ENCODE measurements around the gene WIPF2. TPM values are rescaled to one million over a fixed set of nuclear protein-coding genes. Genes with fewer than 3 reads are reported as not detected.

The WIPF2 gene
- total RNA-seq, 1 experiment from 2014 or later = 6.0 TPM

GRCh38 chr17:40286473-40286872 is 67.4 kb downstream of the WIPF2 start:
- Histone ChIP-seq H3K9ac (ENCODE audit: low read length) (no peak overlapping the region), H3K27me3 (ENCODE audit: low read length) (no peaks in the 10 kb centered on the region), H3K9me2 (replicated peaks; ENCODE audit: low read length) (no peaks in the 10 kb centered on the region), H3K79me2 (ENCODE audit: low read length) (peaks cover 35% of the 10 kb centered on the region), H3K36me3 (ENCODE audit: low read depth, low read length) (peaks cover 20% of the 10 kb centered on the region), H2AFZ (ENCODE audit: low read length) (no peak overlapping the region), H3F3A (ENCODE audit: low read length, unreplicated experiment) (peaks cover 10% of the 10 kb centered on the region), H3K4me1 (ENCODE audit: insufficient read depth, low read length) (peaks cover 39% of the 10 kb centered on the region), H4K20me1 (ENCODE audit: low read length) (peaks cover 14% of the 10 kb centered on the region), H3K9me3 (ENCODE audit: low read length) (no peaks in the 10 kb centered on the region), H3K4me2 (ENCODE audit: low read length) (no peak overlapping the region), H3K4me3 (ENCODE audit: low read length) (no peak overlapping the region), H3K27ac (ENCODE audit: low read length) (no peak overlapping the region)
- CTCF ChIA-PET = no interaction called here
- DNase-seq (no peak), ATAC-seq (no peak)
- intact Hi-C loops (cut with micrococcal nuclease) = no loop called here
- BruUV-seq (replicated peaks) = no TSS peak
- TF ChIP-seq EZH2phosphoT487 (IDR thresholded peaks at IDR 0.05; ENCODE audit: borderline replicate concordance, low read length) (no peak), EZH2 (IDR thresholded peaks at IDR 0.05; ENCODE audit: low read length, unreplicated experiment) (no peak), CTCF (conservative IDR thresholded peaks at IDR 0.05; ENCODE audit: low read depth, low read length) (no peak)
- POLR2A ChIA-PET (ENCODE audit: unreplicated experiment) = no interaction called here

GRCh38 chr17:40287159-40287493 is 68.0 kb downstream of the WIPF2 start:
- peaks cover 35% of the 10 kb centered on the region for H3K79me2 ChIP-seq (ENCODE audit: low read length)
- H3K36me3 ChIP-seq (ENCODE audit: low read depth, low read length) = peaks cover 24% of the 10 kb centered on the region
- CTCF ChIA-PET = no interaction called here
- H3K4me1 ChIP-seq (ENCODE audit: insufficient read depth, low read length) = peaks cover 39% of the 10 kb centered on the region
- no peak overlapping the region for H3K27ac ChIP-seq (ENCODE audit: low read length)
- no TSS peak for BruUV-seq (replicated peaks)
- TF ChIP-seq EZH2phosphoT487 (IDR thresholded peaks at IDR 0.05; ENCODE audit: borderline replicate concordance, low read length) (no peak), CTCF (conservative IDR thresholded peaks at IDR 0.05; ENCODE audit: low read depth, low read length) (no peak), EZH2 (IDR thresholded peaks at IDR 0.05; ENCODE audit: low read length, unreplicated experiment) (no peak)
- DNase-seq (no peak), ATAC-seq (no peak)
- intact Hi-C loops (cut with micrococcal nuclease) = no loop called here
- H3F3A ChIP-seq (ENCODE audit: low read length, unreplicated experiment) = peaks cover 10% of the 10 kb centered on the region
- H3K4me3 ChIP-seq (ENCODE audit: low read length) = 0 out of 2 replicates have a peak overlapping the region, but pooled peaks have one; percentile 26
- H3K9ac ChIP-seq (ENCODE audit: low read length) = no peak overlapping the region
- H3K9me3 ChIP-seq (ENCODE audit: low read length) = no peaks in the 10 kb centered on the region
- peaks cover 14% of the 10 kb centered on the region for H4K20me1 ChIP-seq (ENCODE audit: low read length)
- H3K27me3 ChIP-seq (ENCODE audit: low read length) = no peaks in the 10 kb centered on the region
- H2AFZ ChIP-seq (ENCODE audit: low read length) = no peak overlapping the region
- peak overlapping the region; percentile 57 for H3K4me2 ChIP-seq (ENCODE audit: low read length)
- POLR2A ChIA-PET (ENCODE audit: unreplicated experiment) = no interaction called here
- no peaks in the 10 kb centered on the region for H3K9me2 ChIP-seq (replicated peaks; ENCODE audit: low read length)

- DNase-seq = peak; percentile 97
- Histone ChIP-seq H3K9ac (ENCODE audit: low read length) (peak within 1 kb of the TSS; percentile 98), H3K36me3 (ENCODE audit: low read depth, low read length) (peaks cover 24% of the 10 kb centered on the region), H3K9me2 (replicated peaks; ENCODE audit: low read length) (no peaks in the 10 kb centered on the region), H3K4me3 (ENCODE audit: low read length) (peak within 1 kb of the TSS; percentile 94), H4K20me1 (ENCODE audit: low read length) (peaks cover 14% of the 10 kb centered on the region), H2AFZ (ENCODE audit: low read length) (peak within 1 kb of the TSS; percentile 31), H3K27me3 (ENCODE audit: low read length) (no peaks in the 10 kb centered on the region), H3K9me3 (ENCODE audit: low read length) (no peaks in the 10 kb centered on the region), H3K79me2 (ENCODE audit: low read length) (peaks cover 35% of the 10 kb centered on the region), H3K27ac (ENCODE audit: low read length) (peak within 1 kb of the TSS; percentile 57), H3K4me2 (ENCODE audit: low read length) (peak within 1 kb of the TSS; percentile 86), H3K4me1 (ENCODE audit: insufficient read depth, low read length) (peaks cover 35% of the 10 kb centered on the region), H3F3A (ENCODE audit: low read length, unreplicated experiment) (peaks cover 10% of the 10 kb centered on the region)
- ChIA-PET POLR2A (ENCODE audit: unreplicated experiment) (no interaction called here), CTCF (no interaction called here)
- BruUV-seq (replicated peaks) = TSS peak; percentile 36
- TF ChIP-seq EZH2phosphoT487 (IDR thresholded peaks at IDR 0.05; ENCODE audit: borderline replicate concordance, low read length) (no peak), EZH2 (IDR thresholded peaks at IDR 0.05; ENCODE audit: low read length, unreplicated experiment) (no peak), CTCF (conservative IDR thresholded peaks at IDR 0.05; ENCODE audit: low read depth, low read length) (no peak)
- ATAC-seq = peak; percentile 78
- intact Hi-C loops (cut with micrococcal nuclease) = no loop called here
Measured at GRCh38 chr17:40287494-40288369, 68.6 kb downstream of the WIPF2 start, which contains the start of gene CDC6. Gene CDC6, plus strand, starts transcription at chr17:40287879. Its CDS starts 1,542 bp downstream, at chr17:40289421.
